Jurkat, Clone E6-1 (cell line): ENCODE measurements around the gene PTPRN2.

Experiments
- DNase-seq: peaks from one replicate; pipeline ENCODE4 v3.0.0-alpha.2; 2011; ENCODE audit warnings: low read depth, low spot score
- H3K4me3 ChIP-seq: 2 replicates; pipeline ENCODE4 v1.5.1; 2011; ENCODE audit warnings: mild to moderate bottlenecking, low read length, control low read depth, moderate library complexity

PTPRN2 gene

DNA sequence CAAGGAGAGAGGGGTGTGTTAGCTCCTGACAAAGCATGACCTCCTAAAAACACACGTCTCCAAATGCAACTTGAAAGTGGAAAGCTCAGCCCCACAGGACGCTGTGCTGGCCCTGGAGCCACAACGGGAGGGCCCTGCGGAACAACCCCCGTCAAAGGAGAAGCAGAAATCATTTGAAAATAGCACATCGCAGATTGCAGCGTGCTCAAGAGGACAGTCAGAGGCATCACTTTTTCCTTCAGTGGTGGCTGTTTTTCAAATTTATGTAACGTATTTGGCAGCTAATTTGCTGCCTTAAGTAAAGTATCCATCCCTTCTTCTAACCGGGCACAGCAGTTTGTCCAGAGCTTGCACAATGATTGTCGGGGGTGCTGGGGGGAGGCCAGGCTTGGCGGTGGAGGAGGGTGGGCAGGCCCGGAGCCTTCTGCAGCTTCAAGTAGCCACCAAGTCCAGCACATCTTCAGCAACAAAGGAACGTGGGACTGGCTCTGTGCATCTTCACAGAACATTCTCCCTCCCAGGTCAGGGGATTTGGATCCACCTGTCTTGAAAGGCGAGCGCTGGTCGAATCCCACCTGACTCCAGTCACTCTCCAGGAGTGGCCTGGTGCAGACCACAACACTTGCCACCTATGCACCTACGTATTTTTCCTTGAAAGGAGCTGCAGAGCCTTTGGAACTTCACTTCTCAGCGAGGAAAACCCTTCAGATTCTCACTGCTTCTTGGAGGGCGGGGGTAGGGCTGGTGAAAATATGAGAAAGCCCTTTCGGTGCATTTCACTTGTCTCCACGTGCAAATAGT lies 904.5 kb downstream of the PTPRN2 start:
- H3K4me3 ChIP-seq = no peak overlapping the region
- DNase-seq = no peak

DNA sequence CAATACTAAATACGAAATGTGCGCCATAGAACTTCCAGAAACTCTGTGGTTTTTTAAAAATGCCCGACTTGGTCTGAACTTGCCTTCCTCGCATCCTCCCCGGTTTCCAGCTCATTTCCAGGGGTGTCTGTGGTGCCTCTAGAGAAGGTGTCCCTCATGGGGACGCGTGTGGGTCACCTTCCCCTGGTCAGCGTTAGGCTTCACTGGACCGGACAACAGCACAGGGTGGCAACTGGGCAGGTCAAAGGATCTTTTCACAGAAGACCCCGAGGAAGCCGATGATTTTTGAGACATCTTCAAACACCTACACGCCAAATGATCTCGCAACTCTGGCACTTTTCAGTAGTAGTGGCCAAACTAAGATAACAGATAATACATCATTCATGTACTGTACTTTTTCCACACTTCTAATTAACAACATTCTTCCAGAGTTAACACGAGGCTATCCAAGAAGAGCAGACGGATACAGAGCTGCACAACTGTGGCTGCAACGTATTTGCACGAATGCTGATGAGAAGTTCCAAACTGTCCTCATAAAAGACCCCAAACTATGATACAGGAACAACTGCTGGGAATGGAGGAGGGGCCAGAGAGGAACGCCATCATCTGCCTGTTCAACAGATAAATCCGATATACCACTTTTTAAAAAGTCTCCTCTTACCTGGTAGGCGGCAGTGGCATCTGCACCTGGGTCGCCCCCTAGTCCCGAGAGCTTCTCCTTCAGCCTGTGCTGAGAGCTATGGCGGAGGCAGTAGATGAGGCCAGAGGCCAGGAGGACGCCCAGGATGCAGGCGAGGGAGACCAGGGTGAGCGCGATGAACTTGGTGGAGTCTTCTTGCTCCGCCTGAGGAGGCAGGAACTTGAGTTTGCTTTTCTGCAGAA lies 905.3 kb downstream of the PTPRN2 start:
- no peak for DNase-seq
- H3K4me3 ChIP-seq = no peak overlapping the region

DNA sequence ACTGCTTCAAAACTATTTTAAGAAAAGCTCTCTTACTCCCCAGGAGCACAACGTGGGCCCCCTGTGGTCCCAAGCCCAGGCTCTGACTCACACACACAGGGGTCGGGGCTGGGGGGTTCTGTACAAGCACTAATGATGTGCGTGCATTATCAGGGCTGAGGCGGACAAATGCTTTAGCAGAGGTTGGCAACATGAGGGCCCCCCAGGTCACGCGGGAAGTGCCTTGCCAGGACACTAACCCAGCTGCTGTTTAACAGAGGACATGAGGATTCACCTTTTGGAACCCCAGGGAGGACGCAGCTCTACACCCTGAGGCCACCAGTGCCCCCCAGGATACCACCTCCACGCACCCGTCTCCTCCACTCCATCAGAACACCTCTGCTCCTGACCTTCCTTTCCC lies 908.0 kb downstream of the PTPRN2 start:
- DNase-seq = no peak

DNA sequence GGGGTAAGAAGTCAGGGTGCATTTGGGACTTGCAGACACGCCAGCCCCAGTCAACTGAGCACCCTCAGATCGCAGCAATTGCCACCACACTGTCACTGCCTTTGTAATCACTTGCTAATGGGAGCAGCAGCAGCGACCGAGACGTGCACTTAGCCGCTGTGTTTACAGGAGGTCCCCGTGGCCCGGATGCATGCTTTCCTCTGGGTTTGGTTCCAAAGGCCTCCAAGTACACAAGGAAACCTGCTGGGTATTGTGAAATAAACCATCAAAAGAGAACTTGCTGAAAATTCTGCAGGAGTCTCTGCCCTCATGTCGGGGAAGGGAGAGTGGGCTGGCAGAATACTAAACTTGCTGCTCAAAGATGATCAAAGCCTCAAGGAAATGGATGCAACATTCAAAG lies 909.1 kb downstream of the PTPRN2 start:
- DNase-seq = peak; percentile 61

More for the DNA sequence above, 908.0 kb downstream of the PTPRN2 start:
- no peak overlapping the region for H3K4me3 ChIP-seq

DNA sequence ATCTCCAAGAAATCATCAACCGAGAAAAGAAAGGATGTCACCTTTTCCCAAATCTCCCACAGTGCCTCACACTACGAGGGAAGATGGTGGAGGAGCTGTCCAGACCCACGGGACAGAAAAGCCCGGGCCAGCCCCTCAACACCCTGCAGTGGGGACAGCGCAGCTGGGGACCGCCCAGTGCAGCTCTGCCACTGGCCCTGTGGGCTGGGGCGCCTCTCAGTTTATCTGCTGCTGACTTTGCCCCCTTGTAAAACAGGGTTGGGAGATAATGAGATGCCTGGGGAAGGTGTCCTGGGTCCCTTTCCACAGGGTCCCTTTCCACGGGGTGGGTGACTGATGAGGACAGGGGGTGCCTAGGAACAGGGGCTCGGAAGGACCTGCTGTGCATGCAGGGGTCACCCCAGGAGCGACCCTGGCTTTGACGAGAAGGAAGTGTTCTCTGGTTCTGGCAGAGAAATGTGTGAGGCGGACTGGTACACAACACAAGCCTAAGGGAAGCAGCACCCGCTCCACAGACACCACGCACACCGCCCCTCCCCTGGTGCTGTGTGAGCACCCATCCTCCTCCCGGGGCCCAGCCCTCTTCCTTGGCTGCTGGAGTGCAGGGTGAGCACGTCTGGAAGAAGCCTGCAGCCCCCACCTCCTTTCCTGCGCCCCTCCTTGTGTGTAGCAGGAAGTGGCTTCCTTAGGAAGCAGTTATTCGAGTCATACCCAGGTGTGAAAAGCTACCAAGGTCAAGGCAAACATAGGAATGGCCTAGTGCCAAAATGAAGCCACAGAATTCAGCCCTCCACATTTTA lies 911.0 kb downstream of the PTPRN2 start:
- H3K4me3 ChIP-seq = no peak overlapping the region
- peak; percentile 75 for DNase-seq

More for the DNA sequence above, 909.1 kb downstream of the PTPRN2 start:
- H3K4me3 ChIP-seq = peak overlapping the region; percentile 22

DNA sequence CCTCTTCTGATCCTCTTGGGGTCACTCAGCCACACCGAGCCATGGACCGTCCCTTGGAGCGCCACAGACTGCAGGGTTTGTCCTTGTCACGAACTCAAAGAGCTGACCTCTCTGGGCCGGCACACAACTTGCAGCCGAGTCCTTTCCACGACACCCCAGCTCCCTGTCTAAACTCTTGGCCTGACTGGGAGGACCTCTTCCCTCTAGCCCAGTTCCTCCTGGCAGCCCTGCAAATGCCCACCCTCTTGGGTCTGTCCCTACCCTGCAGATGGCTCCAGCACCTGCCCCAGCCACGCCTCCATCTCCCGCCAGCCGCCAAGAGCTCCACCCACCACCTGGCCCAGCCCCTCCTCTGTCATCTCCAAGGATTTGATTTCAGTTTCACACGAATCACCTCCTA lies 911.6 kb downstream of the PTPRN2 start:
- no peak overlapping the region for H3K4me3 ChIP-seq
- no peak for DNase-seq

DNA sequence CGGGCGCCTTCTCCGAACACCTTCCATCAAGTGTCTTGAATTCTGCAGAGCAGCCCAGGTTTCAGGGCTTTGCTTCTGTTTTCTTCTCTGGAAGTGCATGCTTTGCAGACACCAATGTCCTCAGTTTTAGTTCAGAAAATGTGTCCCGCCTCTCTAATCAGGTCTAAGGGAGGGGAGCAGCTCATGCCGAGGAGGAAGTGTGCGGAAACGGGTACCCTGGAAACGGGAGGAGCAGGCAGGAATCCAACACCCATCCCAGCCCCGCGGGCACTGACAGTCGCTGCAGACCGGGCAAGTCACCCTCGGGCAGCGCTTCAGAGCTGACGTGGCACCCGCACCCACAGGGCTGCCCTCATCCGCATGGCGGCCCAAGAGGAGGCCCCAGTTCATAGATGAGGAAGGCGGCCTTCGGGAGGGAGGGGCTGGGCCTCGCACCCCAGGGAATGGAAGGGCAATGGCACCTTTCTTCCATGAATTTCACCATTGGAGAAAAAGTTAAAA lies 912.1 kb downstream of the PTPRN2 start:
- no peak overlapping the region for H3K4me3 ChIP-seq
- DNase-seq = no peak

DNA sequence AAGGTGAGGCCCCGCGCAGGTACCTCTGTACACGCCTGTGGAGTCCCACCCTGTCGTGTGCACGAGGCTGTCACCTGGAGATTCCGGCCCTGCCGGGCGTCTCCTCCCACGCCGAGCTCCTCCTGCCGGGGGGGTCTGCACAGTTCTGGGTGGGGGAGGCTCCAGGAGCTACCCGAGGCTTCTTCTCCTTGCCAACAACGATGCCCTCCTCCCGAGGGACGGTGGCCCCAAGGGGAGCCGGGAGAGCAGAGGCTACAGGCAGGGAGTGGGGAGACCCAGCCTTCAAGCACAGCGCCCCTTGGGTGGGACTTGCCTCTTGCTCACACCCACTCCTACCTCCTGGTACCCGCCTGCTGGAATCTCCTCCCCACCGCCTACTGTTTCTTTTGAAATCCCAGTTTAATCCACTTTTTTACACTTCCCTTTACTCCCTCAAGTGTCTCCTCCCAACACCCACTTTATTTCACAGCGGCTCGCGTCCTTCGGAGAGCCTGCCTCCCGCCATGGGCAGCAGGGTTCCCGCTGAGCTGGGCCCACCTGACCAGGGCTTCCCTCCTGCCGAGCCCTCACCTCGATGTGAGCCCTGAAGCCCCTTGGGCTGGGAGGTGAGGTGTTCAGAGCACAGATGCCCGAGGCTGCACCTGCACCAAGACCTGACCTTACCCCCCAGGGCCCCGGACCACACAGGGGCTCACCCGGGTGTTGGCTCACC lies 912.8 kb downstream of the PTPRN2 start:
- DNase-seq = no peak
- no peak overlapping the region for H3K4me3 ChIP-seq

DNA sequence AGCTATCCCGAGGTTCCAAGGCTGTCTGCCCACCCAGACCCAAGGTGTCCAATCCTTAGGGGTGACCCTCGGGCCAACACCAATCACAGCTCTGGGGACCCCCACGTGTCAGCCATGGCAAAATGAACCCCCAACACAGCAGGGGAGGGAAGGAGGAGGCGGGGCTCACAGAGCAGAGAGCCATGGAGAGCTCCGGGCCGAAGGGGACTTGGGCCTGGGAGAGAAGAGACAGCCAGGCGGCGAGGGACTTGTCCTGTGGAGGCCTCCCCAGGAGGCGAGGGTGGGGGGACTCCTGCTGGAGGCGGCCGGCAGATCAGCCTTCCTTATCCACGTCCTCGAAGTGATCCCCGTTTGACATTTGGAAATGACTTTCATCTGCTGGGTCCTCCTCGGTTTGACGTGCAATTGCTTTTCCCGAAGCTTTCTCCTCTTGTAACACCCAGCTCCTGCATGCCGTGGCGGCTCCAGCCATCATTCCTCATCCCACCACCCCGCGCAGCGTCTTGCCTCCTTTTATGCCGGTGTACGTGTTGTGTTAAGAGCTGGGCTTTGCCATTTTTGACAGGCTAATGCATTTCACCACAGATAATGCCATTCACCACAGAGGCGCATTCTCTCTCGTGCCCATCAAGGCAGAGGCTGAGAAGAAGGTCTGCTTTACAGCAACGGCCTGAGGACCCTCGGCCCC lies 913.5 kb downstream of the PTPRN2 start:
- no peak overlapping the region for H3K4me3 ChIP-seq
- DNase-seq = no peak

DNA sequence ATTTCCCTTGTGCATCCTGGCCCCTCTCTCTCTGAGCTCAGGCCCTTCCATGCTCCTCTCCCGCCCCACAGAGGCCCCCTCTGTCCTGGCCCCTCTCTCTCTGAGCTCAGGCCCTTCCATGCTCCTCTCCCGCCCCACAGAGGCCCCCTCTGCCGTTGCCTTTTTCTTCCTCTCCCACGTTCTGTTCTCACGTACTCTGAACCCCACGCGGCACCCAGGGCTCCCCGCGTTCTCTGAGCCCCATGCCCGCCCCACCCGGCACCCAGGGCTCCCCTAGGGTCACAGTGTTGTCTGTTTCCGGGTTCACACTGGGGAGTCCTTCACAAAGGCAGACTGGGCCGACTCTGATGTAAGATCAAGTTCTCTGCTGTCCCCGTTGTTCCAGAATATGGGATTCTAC lies 914.0 kb downstream of the PTPRN2 start:
- DNase-seq = no peak
- H3K4me3 ChIP-seq = no peak overlapping the region

DNA sequence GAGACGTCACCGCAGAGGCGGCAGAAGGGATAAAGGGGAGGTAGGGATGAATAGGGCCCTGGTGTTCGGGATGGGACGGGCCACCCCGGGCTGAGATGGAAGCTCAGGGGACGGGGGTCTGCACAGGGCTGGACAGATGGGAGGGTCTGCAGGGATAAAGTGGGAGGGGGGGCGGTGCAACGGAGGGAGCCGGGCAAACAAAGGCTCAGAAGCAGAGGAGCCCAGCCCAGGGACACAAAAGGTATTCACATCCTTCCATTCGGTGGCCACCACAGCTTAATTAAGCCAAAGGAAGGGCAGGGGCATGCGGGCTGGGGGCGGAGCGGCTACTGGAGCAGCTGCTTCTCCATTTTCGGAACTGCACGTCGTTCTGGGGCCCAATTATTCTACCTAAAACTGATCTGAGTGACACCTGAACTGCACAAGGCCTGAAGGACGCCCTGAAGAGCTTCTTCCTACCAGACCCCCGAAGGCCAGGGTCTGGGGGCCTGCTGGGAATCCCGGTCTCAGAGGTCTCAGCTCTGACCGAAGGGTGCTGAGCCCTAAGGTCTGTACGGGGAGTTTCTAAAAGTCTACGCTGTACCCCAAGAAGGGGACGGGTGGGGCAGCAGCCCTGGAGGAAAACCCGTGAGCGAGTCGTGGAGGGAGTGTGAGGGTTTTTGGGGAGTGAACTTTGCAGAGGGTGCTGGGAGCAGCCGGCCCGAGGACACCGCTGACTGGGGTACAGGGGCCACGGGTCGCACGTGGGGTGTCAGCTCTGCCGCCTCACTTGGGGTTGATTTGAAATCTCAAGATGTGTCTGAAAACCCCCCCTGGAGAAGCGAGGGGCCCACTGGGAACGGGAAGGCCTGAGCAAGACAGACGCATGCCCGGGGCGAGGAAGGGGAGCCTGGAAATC lies 916.0 kb downstream of the PTPRN2 start:
- no peak overlapping the region for H3K4me3 ChIP-seq
- DNase-seq = no peak

DNA sequence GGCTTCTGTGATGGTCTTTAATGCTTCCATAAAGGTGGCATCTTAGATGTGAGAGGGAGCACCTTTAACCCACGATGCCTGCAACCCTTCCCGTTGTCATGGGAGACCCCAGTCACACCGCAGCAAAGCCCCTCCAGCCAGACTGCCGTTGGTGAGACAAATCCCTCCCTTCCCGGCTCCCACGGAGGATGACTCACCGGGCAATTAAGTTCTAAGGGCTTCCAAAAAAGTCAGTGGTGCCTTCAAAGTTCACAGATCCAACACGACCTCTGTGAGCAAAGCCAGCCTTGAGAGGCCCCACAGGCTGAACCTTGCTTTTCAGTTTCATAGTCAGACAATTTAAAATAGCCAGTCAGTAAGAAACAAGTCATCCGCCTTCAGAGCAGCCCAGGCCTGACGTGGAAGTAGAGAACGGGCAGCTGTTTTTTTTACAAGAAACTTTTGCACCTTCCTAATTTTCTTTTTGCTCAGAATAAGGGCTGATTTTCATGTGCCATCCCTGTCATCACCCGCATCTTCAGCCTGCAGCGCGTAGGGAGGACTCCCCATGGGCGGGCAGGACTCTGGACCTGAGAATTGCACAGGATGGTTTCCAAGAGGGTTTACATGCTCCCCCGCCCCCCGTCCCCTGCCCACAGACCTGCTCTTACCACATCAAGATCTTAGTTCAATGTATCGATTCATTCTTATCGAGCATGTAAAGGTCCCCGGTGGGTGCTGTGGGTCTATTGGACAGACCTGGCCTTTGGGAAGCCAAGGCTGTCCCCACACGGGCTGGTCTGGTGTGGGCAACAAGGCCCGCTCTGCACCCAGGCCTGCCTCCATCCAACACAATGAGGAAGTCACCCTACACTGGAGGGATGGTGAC lies 916.9 kb downstream of the PTPRN2 start:
- no peak for DNase-seq
- peak overlapping the region; percentile 48 for H3K4me3 ChIP-seq

DNA sequence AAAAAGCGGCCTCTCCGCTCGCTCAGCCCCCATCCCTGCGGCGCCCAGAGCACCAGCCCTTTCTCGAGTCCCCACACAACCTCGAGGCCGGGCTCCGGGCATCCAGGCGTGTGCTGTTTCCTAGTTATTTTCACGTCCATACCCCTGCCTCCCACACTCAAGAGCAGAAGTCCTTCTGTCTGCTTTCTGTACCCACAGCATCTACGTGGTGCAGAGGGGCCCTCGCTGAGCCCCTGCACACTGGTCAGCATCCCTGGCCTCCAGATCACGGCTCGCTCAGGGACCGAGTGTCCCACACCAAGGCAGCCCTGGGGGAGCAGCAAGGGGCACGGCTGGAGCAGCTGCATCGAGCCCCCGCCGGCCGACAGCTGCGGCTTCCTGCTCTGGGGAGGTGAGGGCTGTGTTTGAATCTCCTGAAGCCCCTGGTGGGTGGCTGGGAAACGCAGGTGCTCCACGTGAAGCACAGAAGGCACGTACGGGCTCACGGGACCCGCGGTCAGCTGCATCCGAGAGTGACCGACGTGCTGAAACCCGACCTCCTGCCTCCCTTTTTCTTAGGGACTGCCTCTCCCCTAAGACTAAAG lies 917.8 kb downstream of the PTPRN2 start:
- DNase-seq = peak; percentile 77
- H3K4me3 ChIP-seq = peak overlapping the region; percentile 48

DNA sequence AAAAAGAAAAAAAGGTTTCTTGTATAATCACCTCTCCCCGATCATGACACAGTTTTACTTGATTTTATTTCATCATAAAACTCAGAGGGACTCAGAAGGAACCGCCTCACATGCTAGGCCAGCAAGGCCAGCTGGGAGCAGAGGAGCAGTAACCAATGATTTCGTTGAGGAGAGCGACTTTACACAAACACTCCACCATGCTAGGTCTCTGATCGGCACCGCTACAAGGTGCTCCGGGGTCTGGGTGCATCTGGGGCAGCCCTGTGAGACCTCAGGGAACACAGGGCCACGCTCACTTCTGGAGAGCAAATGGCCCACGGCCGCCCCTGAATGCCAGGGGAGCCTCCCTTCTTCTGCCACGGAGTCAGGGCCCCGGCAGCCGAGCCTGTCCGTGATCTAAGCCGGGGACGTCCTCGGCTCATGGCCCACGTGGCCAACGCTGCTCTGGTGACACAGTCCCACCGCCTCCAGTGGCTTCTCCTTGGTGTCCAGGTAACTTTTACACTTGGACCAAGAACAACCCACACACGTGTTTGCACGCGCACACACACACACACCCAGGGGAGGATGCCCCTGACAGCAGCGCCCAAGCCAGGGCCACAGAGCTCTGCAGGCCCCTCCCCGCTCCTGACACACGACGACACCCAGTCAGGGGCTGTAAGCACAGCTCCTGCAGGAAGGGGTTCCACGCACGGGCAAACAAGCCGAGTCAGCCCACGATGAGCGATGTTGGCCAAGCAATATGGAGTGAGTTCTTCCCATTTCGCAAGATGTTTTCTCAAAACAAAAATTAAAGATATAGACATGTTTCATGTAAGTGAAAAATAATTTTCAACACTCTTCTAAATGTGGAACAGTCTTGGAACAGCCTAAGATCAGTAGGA lies 918.5 kb downstream of the PTPRN2 start:
- DNase-seq = no peak
- peak overlapping the region; percentile 48 for H3K4me3 ChIP-seq

DNA sequence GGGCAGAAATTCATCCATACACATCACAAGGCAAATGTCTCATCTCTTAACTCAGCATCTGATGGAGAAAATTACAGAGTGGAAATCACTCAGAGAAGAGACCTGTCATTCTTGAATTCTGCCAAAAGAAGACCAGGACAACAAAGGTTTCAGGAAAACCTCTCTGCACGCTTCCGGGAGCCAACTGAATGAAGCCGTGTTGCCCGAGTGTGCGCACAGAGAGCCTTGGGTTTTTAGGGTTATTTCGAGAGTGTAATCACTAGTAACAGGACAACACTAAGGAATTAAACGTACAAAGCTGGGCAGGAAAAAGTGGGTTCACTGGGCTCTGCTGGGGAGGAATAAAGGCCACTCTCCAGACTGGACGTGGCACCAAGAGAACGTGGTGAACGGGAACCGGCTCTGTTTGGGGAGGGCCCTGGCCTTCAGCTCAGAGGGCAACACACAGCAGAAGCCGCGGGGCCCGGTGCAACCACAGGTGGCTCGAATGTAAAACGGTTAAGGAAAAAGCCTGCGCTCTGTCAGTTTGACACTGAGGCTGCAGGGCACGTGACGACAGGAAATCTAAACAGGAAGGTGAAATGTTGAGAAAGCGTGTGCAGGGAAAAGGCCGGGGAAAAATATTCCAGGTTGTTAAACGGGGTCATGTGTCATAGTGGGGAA lies 919.3 kb downstream of the PTPRN2 start:
- peak; percentile 94 for DNase-seq
- H3K4me3 ChIP-seq = peak overlapping the region; percentile 48
